Stimulated activated CD4-positive, alpha-beta T cell treated with anti-CD3 and anti-CD28 coated beads, Interleukin-2, amount 100 ng/mL, for 24 hours (primary cell): ENCODE results near the gene MKNK1.
"Not testable (repeated sequence)": the region's sequence is repeated elsewhere in the genome, so short reads cannot be mapped to it uniquely, and the experiment has no call there.

Source experiments
- DNase-seq, 2 donors: peaks; one replicate each; pipeline ENCODE4 v3.0.0-alpha.2; 2020

The MKNK1 gene

DNA sequence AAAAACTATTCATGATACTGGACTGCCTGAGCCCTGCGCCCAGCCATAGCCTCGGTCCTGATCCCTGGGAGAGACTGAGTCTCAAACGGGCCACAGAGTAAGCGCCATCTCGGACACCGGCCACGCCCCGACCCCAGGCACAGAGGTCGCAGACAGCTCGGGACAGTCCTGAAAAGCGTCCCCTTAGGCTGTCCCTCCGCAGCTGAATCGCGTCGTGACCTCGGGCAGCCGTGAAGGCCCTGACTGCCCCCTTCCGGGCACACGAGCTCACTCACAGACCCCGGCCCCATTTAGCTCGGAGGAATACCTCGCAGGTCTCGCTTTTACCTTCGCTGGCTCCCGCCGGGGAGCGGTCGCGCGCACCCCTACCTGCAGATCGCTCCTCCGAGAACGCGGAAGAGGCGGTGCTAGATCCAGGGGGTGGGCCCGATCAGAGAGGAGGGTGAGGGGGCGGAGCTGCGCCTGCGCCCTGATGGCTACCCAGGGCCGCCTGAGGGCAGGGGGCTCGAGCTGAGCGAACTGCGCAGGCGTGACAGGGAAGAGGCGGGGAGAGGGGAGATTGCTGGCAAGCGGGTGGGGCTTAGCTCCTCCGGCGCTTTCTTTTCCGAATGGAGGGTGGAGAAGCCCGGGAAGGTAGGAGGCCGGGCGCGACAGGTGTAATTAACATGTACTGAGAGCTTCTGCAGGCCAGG is at the start of gene MKNK1:
Gene MKNK1, minus strand, starts transcription at position 411 of the 692 bp plus-strand sequence. CDS start 20,941 bp downstream, outside the sequence.
- peak; percentile 99 for DNase-seq

DNA sequence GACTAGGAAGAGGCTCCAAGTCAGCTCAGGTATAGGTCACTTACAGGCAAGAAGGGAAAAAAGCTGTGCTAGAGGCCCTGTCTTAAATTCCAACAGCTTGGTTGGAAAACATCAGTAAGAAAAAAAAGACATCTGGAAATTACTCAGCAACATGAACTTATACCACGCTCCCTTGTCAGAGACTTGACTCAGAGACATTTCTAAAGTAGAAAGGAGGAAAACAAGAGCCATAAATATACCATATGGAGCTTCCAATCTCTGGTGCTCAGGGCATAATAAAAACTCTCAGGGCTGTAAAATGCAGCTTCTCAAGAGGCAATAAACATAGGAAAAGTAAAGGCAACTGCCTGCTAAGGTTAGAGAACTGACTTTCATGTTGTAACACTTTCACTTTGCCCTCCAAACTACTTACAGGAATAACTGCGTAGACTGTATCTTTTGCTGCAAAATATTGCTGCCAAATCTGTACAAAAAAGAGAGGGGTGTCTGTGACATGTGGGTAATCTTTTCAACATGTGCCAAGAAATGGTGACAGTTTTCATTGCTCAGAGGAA is 49.4 kb upstream of the MKNK1 start:
- no peak for DNase-seq

DNA sequence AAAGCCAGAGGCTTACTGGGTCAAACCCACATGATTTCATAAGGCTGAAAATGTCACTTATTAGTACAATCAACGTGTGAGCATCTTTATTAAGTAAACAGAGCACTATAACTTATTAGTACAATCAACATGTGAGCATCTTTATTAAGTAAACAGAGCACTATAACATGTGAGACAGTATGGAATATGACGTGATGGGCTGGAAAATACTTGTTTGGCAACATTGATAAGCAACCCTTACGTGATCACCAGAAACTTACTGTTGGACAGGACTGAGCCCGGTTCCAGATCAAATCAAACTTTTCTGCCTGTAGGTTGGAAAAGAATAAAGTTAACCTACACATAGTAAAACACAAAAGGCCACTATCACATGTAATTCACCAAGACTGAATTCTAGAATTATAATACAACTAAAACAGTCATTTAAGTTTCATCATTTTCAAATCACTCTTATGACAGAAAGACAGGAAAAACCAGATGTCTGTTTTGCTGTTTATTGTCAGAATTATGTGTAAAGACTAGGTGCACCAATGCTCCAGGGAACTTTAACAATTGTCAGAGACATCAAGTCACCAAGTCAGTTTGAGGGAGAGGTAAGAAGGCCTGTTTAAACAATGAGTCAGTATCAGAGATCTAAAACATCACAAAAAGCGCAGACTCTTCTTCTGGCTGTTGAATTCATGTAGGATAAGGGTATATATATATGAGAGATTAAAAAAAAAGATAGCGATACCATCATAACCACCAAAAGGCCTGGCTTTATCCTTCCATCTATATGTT is 48.4 kb upstream of the MKNK1 start:
- DNase-seq = no peak

DNA sequence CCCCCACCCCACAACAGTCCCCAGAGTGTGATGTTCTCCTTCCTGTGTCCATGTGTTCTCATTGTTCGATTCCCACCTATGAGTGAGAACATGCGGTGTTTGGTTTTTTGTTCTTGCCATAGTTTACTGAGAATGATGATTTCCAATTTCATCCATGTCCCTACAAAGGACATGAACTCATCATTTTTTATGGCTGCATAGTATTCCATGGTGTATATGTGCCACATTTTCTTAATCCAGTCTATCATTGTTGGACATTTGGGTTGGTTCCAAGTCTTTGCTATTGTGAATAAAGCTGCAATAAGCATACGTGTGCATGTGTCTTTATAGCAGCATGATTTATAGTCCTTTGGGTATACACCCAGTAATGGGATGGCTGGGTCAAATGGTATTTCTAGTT is 47.1 kb upstream of the MKNK1 start:
- DNase-seq = not testable (repeated sequence)

DNA sequence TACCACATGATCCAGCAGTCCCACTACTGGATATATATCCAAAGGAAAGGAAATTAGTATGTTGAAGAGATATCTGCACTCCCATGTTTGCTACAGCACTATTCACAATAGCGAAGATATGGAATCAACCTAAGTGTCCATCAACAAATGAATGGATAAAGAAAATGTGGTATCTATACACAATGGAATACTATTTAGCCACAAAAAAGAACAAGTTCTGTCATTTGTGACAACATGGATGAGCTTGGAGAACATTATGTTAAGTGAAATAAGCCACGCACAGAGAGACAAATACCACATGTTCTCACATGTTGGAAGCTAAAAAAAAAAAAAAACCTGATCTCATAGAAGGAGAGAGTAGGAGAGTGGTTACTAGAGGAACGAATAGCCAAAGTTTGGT is 46.4 kb upstream of the MKNK1 start:
- no peak for DNase-seq

DNA sequence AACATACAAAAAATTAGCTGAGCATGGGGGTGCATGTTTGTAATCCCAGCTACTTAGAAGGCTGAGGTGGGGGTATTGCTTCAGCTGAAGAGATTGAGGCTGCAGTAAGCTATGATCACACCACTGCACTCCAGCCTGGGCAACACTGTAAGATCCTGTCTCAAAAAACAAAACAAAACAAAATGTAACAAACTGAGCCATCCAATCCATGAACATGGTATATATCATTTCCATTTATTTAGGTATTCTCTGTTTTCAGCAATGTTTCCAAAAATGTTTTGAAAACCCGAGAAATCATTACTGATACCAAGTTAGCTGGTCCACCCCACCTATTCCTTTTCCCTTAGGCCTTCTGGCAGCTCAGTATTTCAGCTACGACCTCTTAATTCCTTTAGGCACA is 45.7 kb upstream of the MKNK1 start:
- DNase-seq = no peak

DNA sequence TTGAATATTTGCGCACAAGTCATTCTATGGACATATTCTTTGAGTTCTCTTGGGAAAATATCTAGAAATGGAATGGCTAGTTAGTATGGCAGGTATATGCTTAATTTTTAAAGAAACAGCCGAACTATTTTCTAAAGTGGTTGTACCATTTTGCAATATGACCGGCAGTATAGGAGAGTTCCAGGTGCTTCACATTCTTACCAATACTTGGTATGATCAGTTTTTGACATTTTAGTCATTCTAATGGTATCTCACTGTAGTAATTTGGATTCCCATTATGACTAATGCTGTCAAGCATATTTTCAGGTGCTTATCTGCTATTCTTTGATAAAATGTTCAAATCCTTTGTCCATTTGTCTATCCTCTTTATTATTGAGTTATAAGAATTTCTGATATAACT is 43.5 kb upstream of the MKNK1 start:
- no peak for DNase-seq

DNA sequence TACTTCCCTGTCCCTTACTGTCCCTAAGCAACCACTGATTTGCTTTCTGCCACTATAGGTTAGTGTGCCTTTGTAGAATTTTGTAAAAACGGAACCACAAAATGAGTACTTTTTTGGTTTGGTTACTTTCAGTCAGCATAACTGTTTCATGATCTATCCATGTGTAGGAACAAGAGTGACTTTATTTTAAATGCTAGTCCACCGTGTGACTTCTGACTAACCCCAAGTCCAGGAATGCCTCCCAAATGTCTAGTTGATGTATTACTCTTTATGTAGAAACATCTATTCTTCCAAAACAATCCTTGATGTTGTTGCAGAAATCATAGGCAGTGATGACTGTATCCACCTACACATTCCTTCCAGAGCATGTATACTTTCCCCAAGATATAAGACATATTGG is 42.8 kb upstream of the MKNK1 start:
- no peak for DNase-seq

DNA sequence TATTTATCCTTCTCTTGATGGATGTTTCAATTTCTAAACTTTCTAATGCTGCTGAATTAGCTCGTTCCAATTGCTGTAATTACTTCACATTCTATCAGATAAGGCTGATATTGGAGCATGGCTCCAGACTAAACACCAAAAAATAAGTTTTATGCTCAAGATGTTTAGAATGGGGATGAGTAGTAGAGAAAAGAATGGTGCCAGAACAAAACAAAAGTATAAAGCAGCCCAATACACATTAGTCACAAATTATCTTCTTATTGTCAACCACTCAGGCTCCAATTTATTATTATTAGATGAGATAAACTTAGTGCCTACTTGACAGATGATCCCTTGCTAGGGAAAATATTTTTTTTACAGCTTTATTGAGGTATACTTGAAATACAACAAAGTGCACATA is 42.3 kb upstream of the MKNK1 start:
- DNase-seq = no peak

DNA sequence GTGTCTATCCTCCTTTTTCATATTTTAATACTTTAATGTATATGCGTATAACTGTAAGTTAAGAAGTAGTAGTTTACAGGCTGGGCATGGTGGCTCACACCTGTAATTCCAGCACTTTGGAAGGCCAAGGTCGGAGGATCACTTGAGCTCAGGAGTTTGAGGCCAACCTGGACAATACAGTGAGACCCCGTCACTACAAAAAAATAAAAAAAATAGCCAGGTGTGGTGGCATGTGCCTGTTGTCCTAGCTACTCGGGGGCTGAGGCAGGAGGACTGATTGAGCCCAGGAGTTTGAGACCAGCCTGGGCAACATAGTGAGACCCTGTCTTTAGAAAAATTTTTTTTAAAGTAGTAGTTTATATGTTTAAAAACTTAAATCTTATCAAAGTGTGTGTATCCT is 41.7 kb upstream of the MKNK1 start:
- DNase-seq = no peak

DNA sequence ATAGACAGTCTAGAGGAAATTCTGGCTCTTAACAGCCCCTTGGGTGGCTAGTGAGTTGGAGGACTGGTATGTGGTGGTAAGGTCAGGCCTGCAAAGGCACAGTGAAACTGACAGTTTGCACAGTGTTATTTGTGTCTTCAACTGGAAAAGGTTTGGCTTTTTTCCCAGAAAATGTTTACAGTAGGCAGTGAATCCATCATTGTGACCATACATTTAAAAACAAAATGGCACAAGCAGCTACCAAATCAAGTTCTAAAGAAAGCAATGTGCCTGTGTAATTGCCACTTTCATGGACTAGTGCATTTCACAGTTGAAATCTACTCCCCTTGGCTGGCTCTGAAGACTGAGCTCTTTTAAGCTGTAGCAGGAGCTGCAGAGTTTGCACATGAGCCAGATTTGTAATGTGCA is 39.3 kb upstream of the MKNK1 start:
- DNase-seq = no peak

DNA sequence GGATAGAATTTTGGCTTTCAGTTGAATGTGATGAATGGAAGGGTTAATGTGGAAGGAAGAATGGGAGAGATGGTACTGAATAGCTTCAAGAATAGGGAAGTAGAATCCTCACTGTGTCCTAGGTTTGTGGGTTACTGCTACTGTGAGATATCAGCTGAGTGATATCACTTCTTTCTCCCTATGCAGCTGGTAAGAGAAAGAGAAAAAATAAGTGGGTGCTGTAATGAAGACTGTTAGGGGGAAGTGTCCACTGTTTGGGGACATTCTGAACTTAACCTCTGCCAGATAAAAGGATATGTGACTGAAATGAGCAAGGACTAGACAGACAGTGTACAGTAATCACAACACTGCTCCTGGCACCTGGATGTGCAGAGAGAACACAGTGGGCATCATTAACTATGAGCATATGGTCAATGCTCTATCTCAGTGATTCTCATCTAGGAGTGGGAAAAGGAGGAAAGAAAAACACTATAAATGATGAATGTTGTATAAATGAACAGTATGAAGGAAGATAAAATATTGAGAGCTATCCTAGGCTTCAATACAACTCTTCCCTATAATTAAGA is 38.1 kb upstream of the MKNK1 start:
- no peak for DNase-seq

DNA sequence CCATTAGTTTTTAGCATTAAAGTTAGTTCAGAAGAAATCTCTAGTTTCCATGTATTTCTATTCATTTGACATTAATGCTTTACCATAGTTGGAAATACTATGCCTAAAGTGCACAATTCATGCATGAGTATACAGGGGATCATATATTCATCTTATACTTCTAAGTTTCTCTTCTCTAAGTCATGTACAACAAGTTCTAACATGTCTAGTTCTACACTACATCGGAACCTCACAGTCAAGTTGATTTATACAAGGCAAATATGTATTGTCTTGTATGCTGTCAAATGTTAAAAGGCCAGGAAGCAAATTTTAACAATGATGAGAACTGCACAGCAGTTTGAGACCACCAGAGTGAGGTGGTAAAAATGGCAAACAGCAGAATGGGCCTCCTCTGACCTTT is 35.5 kb upstream of the MKNK1 start:
- no peak for DNase-seq

DNA sequence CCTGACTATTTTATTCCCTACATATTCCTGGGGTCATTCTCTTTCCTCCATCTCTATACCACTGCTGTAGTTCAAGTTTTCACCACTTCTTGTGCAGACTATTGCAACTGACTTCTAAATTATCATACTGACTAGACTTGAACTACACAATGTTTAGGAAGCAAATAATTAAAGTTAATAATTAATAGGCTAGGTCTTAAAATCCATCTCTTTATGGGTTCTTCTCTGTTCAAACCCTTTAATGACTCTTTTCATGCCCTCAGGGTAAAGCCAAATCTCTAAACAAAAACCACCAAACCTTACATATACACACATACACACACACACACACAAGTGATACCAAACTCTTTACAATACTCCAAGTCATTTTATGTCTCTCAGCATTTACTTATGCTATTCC is 34.9 kb upstream of the MKNK1 start:
- no peak for DNase-seq

DNA sequence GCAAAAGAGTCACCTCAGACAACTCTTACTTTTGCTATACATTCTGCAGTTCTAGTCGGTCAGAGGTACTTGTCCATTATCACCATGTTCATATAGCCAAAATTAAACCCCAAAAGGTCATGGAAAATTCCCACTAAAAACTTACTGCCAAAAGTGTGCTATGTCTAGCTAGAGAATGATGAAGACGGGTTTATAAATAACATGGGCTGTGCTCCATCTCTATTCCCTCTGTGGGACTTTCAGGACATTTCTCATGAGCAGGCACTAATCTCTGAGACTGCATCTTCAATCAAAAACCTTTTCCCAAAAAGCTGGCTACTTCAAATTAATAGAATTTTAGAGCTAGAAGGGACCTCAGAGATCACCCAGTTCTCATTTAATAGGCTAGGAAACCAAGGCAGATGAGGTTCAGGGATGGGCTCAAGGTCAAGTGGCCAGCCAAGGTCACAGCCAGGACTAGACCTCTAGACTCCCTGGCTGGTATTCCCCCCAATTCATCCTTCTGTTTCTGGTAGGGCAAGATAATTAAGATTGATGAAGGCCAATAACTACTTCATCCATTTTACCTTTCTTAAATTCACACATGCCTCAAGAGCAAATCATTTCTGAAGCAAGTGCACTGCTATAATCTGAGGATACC is 33.5 kb upstream of the MKNK1 start:
- no peak for DNase-seq

DNA sequence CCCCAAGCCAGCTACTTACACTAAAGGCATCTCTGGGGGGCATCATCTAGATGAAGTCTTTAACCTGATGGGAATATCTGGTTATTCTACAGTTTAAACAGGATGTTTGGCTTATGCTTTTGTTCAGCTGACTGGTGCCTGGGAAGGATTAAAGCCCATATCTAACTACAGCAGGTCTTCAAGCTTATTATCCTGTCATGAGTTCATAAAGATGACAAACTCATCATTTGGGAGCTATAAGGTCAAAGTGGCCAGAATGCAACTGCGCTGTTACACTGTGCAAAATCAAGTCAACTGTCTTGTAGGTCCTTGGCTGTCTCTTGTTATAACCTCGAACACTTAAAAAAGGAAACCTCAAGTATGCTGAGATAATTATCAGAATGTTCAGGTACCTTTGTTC is 31.1 kb upstream of the MKNK1 start:
- DNase-seq = no peak

DNA sequence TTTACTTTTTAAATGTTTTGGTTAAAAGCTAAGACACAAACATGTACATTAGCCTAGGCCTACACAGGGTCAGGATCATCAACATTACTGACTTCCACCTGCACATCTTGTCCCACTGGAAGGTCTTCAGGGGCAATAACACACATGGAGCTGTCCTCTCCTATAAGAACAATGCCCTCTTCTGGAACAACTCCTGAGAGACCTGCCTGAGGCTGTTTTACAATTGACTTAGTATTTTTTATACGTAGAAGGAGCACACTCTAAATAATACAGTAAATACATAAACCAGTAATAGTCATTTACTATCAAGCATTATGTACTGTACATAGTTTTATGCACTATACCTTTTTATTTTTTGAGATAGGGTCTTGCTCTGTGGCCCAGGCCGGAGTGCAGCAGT is 26.7 kb upstream of the MKNK1 start:
- DNase-seq = no peak

DNA sequence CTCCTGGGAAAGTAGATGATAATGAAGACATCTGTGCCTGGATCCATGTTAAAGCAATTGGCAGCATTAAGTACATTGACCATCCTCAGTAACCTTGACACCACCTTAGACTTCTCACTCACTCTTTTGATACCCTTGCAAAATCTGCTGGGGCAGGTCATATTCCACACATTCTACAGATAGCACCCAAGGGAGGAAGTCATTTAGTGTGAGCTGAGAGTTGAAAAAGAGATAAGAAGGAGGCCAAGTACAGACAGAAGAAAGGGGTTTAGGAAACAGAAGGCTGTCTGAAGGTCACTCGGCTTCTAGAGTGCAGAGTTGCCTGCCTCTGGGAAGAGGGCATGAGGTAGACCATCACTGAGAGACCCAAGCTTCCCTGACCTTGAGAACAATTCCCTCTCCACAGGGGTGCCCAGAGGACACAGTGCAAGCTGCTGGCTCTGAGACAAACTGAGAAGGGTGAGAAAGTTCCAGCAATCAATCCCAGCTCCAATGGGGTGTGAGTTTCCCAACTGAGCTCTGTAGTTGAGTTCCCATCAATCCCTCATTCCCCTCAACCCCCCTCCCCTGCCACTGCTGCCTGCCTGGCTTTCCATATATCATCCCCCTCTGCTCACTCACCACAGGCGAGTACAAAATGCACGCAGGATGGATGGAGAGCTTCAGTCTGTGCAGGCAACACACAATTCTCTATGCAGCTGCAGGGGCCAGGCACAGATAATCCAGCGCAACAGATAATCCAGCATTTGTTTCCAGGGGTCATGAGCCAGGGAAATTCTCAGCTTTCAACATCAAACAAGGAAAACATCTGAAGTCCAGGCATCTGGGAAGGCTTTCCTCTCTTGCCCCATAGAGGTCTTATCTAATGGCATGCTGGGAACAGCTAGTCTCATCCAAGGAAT is 19.9 kb upstream of the MKNK1 start:
- no peak for DNase-seq

DNA sequence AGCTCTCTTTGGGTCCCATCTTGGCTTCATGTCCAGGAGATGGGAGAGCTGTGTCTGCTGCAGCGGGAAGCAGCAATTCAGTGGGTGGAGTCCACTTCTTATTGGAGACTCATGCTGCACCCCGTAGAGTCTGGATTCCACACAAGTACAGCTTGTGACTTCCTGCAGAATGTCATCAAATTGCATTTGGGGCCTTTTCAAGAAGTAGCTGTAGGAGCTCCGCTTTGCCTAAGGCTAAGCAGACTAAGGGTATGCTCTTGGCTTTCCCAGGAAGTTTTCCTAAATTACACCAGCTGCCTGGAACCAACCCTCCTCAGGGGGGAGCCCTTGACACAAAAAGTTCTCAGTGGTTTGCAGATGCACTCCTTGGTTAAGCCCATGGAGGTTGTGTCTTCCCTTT is 18.3 kb upstream of the MKNK1 start:
- no peak for DNase-seq

DNA sequence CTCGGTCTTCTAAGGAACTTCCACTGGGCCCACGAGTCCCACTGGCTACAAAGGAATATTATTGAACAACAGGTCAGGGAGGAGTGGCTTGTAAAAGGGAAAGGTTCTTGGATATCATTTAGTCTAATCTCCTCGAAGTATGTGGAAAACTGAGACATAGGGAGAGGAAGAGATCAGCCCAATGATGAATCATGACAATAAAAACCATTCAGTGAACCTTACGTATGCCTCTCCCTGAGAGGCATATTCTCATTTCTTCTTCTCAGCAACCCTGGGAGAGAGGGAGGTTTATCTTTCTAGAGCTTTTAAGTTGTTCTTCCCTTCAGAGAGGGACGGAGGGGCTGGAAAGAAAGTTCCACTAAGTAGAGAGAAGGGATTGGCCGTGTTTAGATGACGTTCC is 17.9 kb upstream of the MKNK1 start:
- DNase-seq = no peak

DNA sequence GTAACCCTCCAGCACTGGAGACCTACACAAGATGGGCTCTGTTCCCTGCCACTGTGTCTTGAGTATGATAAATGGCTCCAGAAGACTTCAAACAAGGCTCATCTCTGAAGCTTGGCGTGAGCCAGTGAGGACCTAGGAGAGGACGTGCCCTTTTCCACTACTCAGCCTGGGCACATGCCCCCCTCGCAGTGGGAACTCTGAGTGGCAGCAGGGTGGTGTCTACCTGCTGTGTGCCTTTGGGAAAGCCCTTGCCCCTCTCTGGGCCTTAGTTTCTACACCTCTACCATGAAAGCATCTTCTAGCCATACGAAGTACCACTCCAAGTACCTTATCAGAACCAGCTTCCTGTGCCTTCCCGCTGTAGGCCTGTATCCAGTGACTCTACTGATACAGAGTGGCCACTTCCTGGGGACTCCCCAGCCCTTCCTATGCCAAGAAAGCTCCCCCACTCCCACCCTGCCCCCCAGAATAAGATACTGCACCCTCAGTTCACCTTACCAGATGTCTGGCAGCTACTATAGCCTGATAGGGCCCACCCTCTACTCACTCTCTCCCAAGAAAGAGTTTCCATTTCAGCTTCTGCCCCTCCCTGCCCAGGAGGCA is 15.7 kb upstream of the MKNK1 start:
- no peak for DNase-seq
